Kidney epithelial cell (primary cell): Measurements from ENCODE around the gene GNAS. TPM values are rescaled to one million over a fixed set of nuclear protein-coding genes. Genes with fewer than 3 reads are reported as not detected.

Experiments
- DNase-seq: peaks from one replicate; pipeline ENCODE4 v3.0.0-alpha.2; 2010; ENCODE audit warnings: low read depth
- H3K27me3 ChIP-seq: 2 replicates; pipeline ENCODE4 v1.6.0; 2011; ENCODE audit warnings: low read length; ENCODE audit not compliant: control insufficient read depth, insufficient read depth
- H3K36me3 ChIP-seq: 2 replicates; pipeline ENCODE4 v1.5.1; 2011; ENCODE audit warnings: low read length; ENCODE audit not compliant: control insufficient read depth, insufficient read depth
- H3K4me3 ChIP-seq: 2 replicates; pipeline ENCODE4 v1.5.1; 2011; ENCODE audit warnings: low read depth, mild to moderate bottlenecking, control low read depth, low read length
- CTCF ChIP-seq: IDR thresholded peaks from 2 replicates; pipeline ENCODE4 v1.5.1; 2011; ENCODE audit warnings: mild to moderate bottlenecking, moderate library complexity, low read length, control low read depth, inconsistent platforms; ENCODE audit not compliant: insufficient read depth, poor library complexity, severe bottlenecking
- total RNA-seq: library from RNA; depleted of rRNA; stranded (reverse); fragments of >200 nt; gene quantifications from 2 replicates; pipeline ENCODE4 v1.2.3, GENCODE V29; 2015

Gene GNAS
- total RNA-seq, 1 donor from 2014 or later, result 851 TPM

GRCh38 chr20:58870293-58871014 is 17.9 kb downstream of the GNAS start:
- DNase-seq, result no peak
- peaks cover 4% of the 10 kb centered on the region for H3K27me3 ChIP-seq
- H3K4me3 ChIP-seq, result no peak overlapping the region
- no peaks in the 10 kb centered on the region for H3K36me3 ChIP-seq
- peak; percentile 98 for TF ChIP-seq CTCF

GRCh38 chr20:58871533-58872102 is 19.1 kb downstream of the GNAS start:
- no peak for DNase-seq
- TF ChIP-seq CTCF, result no peak
- Histone ChIP-seq H3K27me3 (peaks cover 4% of the 10 kb centered on the region), H3K4me3 (no peak overlapping the region), H3K36me3 (no peaks in the 10 kb centered on the region)

- H3K4me3 ChIP-seq, result no peak overlapping the region
- no peaks in the 10 kb centered on the region for H3K27me3 ChIP-seq
- TF ChIP-seq CTCF, result no peak
- no peaks in the 10 kb centered on the region for H3K36me3 ChIP-seq
- no peak for DNase-seq
Measured at GRCh38 chr20:58874469-58874868, 22.0 kb downstream of the GNAS start.

GRCh38 chr20:58875111-58875510 is 22.6 kb downstream of the GNAS start:
- no peak for DNase-seq
- no peak overlapping the region for H3K4me3 ChIP-seq
- H3K36me3 ChIP-seq, result no peaks in the 10 kb centered on the region
- TF ChIP-seq CTCF, result no peak
- no peaks in the 10 kb centered on the region for H3K27me3 ChIP-seq

GRCh38 chr20:58875541-58876134 is 23.1 kb downstream of the GNAS start:
- no peak for DNase-seq
- no peaks in the 10 kb centered on the region for H3K27me3 ChIP-seq
- no peaks in the 10 kb centered on the region for H3K36me3 ChIP-seq

More at GRCh38 chr20:58875541-58876134, 23.1 kb downstream of the GNAS start:
- no peak overlapping the region for H3K4me3 ChIP-seq
- no peak for TF ChIP-seq CTCF
